ENCODE results near the gene SFXN3. TPM values are rescaled to one million over a fixed set of nuclear protein-coding genes. Genes with fewer than 3 reads are reported as not detected.
A peak's percentile ranks its signal among the peaks of the same experiment; 100 is the strongest.

Gene SFXN3
- total RNA-seq, 1 donor = 81.6 TPM

- DNase-seq (ENCODE audit: low read depth) = no peak
- TF ChIP-seq CTCF (IDR thresholded peaks at IDR 0.05; ENCODE audit: insufficient read depth, low read depth, low read length) = no peak
- H3K4me3 ChIP-seq (ENCODE audit: low read depth, low read length) = no peak overlapping the region
Measured at GRCh38 chr10:101035916-101036702, 5.1 kb downstream of the SFXN3 start.

- TF ChIP-seq CTCF (IDR thresholded peaks at IDR 0.05; ENCODE audit: insufficient read depth, low read depth, low read length) = no peak
- no peak for DNase-seq (ENCODE audit: low read depth)
- no peak overlapping the region for H3K4me3 ChIP-seq (ENCODE audit: low read depth, low read length)
Measured at GRCh38 chr10:101036726-101037125, 5.7 kb downstream of the SFXN3 start.

- no peak for TF ChIP-seq CTCF (IDR thresholded peaks at IDR 0.05; ENCODE audit: insufficient read depth, low read depth, low read length)
- no peak for DNase-seq (ENCODE audit: low read depth)
- no peak overlapping the region for H3K4me3 ChIP-seq (ENCODE audit: low read depth, low read length)
Measured at GRCh38 chr10:101038484-101038883, 7.5 kb downstream of the SFXN3 start.

- H3K4me3 ChIP-seq (ENCODE audit: low read depth, low read length) = no peak overlapping the region
- no peak for DNase-seq (ENCODE audit: low read depth)
- no peak for TF ChIP-seq CTCF (IDR thresholded peaks at IDR 0.05; ENCODE audit: insufficient read depth, low read depth, low read length)
Measured at GRCh38 chr10:101040061-101040460, 9.0 kb downstream of the SFXN3 start.

- H3K4me3 ChIP-seq (ENCODE audit: low read depth, low read length) = no peak overlapping the region
- no peak for DNase-seq (ENCODE audit: low read depth)
- TF ChIP-seq CTCF (IDR thresholded peaks at IDR 0.05; ENCODE audit: insufficient read depth, low read depth, low read length) = no peak
Measured at GRCh38 chr10:101040851-101041250, 9.8 kb downstream of the SFXN3 start.

GRCh38 chr10:101041252-101041761, 10.3 kb downstream of the SFXN3 start:
- DNase-seq (ENCODE audit: low read depth) = peak; percentile 91
- TF ChIP-seq CTCF (IDR thresholded peaks at IDR 0.05; ENCODE audit: insufficient read depth, low read depth, low read length) = peak; percentile 92
- no peak overlapping the region for H3K4me3 ChIP-seq (ENCODE audit: low read depth, low read length)
